Right ventricle myocardium superior (tissue), 1 donor: Measurements from ENCODE around the gene C3orf20. TPM values are rescaled to one million over a fixed set of nuclear protein-coding genes. Genes with fewer than 3 reads are reported as not detected.
A peak's percentile ranks its signal among the peaks of the same experiment; 100 is the strongest.
"Not testable (repeated sequence)": the region's sequence is repeated elsewhere in the genome, so short reads cannot be mapped to it uniquely, and the experiment has no call there.

ENCODE experiments used
- ATAC-seq: fragments of 200-7000 bp; cut with Tn5 transposase; one replicate; pipeline ENCODE4 v1.9.1; 2020; ENCODE audit warnings: mild to moderate bottlenecking; ENCODE audit not compliant: poor library complexity
- DNase-seq: peaks from one replicate; pipeline ENCODE4 v3.0.0-alpha.2; 2020
- intact Hi-C: fragments of 100-400 bp; cut with DNase I; formaldehyde crosslinking; loops from one replicate; pipeline ENCODE4 v1.11.2; 2022
- total RNA-seq: library from RNA; stranded (reverse); fragmentation: NEBNext Ultra II Directional; extraction: Animal tissue kit (Norgen Biotek cat#: 25700); gene quantifications from one replicate; pipeline ENCODE4 v1.2.1, GENCODE V29; 2021
- donor health status: DM: no; HTN: yes; CAD: no; lungs with severe emphysema.

The C3orf20 gene
- total RNA-seq, 1 donor from 2014 or later = not detected

DNA sequence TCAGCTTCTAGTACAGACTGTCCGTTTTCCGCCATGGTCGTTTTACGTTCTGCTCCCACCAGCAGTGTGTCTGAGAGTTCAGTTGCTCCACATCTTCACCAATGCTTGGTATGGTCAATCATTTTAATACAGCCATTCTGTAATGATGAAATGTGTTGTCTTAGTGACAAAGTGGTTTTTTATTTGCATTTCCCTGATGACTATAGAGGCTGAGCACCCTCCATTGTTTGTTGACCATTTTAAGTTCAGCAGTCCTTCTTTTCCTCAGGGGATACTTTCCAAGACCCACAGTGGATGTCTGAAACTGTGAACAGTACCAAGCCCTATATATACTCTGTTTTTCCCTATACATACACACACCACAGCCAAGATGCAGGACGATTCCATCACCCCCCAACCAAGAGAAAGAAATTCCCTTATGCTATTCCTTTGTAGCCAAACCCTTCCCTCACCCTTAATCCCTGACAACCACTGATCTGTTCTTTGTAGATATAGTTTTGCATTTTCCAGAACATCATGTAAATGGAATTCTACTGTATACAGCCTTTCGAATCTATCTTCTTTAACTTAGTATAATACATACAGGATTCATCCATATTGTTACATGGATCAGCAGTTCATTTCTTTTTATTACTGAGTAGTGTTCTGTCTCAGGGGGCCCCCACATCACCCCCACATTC is 55.9 kb downstream of the C3orf20 start:
- intact Hi-C loops = no loop called here
- no peak for ATAC-seq
- DNase-seq = no peak

DNA sequence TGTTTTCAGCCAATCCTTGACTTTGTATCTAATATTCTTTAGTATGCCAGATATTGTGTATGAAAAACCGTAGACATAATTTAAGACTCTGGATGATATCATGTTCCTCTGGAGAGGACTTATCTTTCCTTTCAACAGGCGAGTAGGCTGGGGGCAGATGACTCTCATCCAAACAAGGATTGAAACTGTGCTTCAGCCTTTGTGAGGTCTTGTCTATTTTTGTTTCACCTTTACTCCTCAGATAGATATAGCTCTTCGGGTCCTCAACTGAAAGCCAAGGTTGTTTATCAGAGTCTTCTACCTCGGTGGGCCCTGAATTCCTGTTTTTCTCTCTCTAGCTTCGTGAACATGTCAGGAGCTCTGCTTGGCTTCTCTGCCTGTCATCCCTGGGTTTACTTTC is 66.0 kb downstream of the C3orf20 start:
- DNase-seq (no peak), ATAC-seq (peak; percentile 73)
- intact Hi-C loops = no loop called here

DNA sequence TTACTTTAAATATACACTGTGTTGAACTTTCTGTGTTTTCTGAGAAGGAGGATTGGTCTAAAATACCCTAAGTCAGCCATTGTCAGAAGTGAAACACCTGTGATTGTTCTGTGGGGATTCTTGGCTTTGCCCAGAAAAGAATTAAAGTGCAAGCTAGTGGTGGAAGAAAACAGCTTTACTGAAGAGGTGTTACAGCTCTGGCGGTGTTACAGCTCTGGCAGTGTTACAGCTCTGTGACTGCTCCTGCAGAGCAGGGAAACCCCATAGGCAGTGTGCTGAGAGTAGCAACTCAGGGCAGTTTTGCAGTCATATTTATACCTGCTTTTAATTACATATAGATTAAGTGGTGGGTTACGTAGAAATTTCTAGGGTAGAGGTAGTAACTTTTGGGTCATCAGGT is 66.6 kb downstream of the C3orf20 start:
- no peak for DNase-seq
- intact Hi-C loops = no loop called here
- peak; percentile 81 for ATAC-seq

DNA sequence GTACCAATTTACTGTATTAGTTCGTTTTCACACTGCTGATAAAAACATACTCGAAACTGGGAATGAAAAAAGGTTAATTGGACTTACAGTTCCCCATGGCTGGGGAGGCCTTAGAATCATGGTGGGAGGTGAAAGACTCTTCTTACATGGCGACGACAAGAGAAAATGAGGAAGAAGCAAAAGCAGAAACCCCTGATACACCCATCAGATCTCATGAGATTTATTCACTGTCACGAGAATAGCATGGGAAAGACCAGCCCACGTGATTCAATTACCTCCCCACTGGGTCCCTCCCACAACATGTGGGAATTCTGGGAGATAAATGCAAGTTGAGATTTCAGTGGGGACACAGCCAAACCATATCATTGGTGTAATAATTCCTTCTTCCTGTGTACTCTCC is 69.6 kb downstream of the C3orf20 start:
- intact Hi-C loops = no loop called here
- ATAC-seq (no peak), DNase-seq (no peak)

DNA sequence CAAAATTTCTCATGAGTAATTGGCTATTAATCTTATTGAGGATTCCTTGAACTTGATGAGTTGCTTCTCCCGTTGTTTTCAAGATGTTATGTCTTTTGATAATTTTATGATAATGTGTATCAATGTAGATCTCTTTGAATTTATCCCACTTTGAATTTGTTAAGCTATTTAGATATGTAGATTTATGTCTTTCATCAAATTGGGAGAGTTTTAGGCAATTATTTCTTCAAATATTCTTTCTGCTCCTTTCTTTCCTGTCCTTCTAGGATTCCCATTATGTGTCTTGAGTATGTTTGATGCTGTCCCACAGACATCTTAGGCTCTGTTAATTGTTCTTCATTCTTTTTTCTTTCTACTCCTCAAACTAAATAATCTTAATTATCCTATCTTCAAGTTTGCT is 75.7 kb downstream of the C3orf20 start:
- intact Hi-C loops = no loop called here
- ATAC-seq = no peak

DNA sequence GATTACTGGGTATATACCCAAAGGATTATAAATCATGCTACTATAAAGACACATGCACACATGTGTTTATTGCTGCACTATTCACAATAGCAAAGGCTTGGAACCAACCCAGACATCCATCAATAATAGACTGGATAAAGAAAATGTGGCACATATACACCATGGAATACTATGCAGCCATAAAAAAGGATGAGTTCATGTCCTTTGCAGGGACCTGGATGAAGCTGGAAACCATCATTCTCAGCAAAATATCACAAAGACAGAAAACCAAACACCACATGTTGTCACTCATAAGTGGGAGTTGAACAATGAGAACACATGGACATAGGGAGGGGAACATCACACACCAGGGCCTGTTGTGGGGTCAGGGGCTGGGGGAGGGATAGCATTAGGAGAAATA is 78.0 kb downstream of the C3orf20 start:
- ATAC-seq, DNase-seq, intact Hi-C loops: not testable (repeated sequence)

More for the DNA sequence above, 75.7 kb downstream of the C3orf20 start:
- no peak for DNase-seq

DNA sequence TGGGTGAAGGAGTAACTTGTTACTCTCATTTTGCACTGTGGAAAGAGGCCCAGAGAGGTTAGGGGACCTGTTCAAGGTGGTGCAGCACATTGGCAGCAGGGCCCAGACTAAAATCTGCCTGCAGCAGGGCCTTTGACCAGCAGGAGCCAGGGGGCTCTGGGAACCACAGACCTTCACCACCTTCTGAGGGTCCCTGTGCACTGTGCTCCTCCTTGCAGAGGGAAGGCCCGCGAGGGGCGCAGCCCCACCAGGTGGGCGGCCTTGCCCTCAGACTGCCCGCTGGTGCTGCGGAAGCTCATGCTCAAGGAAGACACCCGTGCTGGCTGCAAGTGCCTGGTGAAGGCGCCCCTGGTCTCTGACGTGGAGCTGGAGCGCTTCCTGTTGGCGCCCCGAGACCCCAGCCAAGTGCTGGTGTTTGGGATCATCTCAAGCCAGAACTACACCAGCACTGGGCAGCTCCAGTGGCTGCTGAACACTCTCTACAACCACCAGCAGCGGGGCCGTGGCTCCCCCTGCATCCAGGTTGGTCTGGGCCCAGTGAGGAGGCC is 82.3 kb downstream of the C3orf20 start:
- intact Hi-C loops = no loop called here
- no peak for ATAC-seq
- DNase-seq = no peak

DNA sequence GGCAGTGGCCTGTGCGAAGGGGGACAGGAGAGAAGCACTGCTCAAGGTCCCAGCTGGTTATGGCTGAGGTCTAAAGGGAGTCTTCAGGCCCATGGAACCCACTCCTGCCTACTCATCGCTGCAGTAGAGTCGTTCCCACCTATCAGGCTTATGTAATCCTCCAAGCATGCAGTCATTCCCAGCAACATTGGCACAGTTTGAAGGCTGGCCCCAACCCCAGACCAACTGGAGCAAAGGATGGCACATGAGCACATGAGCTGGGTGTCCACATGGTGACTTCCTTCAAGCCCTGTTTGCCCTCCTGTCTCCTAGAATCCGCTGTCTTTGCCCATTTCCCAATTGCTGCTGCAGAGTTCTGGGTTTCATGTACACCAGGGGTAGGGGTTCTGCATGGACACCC is 83.4 kb downstream of the C3orf20 start:
- intact Hi-C loops = no loop called here
- DNase-seq (no peak), ATAC-seq (no peak)

DNA sequence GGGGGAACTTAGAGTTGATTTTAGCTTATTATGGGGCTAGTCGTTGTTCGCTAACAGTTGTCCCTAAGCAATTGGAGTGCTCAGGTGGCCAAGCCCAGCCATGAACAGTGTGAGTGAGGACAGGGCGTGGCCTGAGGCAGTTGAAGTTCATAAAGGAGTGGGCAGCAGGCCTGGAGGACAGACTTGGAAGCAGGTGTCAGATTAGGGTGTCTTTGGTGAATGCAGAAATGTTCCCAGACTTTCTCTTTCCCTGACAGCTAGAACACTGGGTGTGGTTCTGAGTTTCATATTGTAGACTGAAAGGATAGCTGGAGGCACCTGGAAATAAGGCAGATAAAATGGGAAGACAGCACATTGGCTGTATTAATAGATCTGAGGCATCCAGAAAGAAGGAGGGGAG is 84.0 kb downstream of the C3orf20 start:
- no peak for DNase-seq
- intact Hi-C loops = no loop called here
- no peak for ATAC-seq

DNA sequence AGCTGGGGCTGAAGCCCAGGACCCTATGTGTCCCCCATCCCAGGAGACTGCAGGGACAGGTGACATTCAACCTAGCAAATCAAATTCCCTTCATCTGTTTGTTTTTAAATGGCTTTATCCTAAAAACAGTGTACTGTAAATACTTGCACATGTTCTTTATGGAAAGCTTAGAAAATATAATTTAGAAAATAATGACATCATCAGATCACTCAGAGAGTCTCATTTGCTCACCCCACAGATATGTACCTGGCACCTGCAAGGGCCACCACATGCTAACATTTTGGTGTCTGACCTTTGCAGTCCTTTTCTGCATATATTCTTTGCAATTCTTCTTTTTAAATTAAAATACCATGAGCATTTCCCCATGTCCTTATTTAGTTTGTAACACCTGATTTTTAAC is 85.2 kb downstream of the C3orf20 start:
- no peak for ATAC-seq
- no peak for DNase-seq
- intact Hi-C loops = no loop called here

DNA sequence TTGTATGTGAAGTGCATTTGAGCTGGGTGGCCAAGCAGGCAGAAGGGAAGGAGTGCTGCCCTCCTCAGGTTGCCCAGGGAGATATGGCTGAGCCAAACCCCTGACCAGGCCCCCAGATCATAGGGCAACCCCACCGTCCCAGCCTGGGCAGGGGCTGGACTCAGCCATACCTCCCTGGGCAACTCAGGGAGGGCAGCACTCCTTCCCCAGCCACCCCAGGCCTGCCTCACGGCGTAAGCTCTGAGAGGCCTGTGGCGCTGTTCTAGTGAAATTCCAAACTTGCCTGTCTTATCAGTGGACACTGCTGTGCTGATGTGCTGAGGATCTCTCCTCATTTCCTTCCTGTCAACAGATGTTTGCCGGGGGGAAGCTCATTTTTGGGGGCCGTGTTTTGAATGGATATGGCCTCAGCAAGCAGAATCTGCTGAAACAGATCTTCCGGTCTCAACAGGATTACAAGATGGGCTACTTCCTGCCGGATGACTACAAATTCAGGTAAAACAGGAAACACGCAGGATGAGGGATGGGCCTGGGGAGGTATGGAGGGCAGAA is 86.3 kb downstream of the C3orf20 start:
- DNase-seq = no peak
- ATAC-seq = no peak
- intact Hi-C loops = no loop called here

DNA sequence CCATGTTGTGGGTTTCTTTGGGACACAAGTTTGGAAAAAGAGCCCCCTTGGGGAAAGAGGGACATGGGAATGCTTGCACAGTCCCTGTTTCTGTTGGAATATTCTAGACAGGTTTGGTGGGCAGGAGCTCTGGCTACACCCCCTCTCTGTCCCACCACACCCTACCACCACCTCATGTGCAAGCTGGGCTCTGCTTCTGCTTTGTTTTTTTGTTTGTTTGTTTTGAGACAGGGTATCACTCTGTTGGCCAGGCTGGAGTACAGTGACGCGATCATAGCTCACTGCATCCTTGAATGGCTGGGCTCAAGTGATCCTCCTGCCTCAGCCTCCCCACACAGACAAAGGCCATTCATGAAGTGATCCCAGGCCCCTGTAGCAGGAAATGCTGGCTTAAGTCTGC is 86.9 kb downstream of the C3orf20 start:
- ATAC-seq (no peak), DNase-seq (no peak)
- intact Hi-C loops = no loop called here

DNA sequence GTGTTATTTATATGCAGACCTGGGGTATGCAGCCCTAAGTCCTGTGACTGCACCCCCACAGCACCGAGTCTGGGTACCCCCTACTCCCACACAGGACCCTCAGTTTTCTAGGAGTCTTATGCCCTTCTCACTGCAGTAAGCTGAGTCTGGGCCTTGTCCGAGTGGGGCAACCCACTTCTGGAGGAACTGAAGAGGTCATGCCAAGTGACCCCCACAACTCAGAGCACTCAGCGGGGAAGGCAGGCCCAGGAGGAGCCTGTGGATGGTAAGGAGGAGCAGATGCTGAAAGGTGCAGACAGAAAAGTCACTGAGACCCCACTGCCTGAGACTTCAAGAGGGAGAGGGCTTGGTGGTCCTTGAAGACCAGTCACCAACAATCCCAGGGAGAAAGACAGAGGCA is 87.8 kb downstream of the C3orf20 start:
- DNase-seq (no peak), ATAC-seq (no peak)
- intact Hi-C loops = no loop called here

DNA sequence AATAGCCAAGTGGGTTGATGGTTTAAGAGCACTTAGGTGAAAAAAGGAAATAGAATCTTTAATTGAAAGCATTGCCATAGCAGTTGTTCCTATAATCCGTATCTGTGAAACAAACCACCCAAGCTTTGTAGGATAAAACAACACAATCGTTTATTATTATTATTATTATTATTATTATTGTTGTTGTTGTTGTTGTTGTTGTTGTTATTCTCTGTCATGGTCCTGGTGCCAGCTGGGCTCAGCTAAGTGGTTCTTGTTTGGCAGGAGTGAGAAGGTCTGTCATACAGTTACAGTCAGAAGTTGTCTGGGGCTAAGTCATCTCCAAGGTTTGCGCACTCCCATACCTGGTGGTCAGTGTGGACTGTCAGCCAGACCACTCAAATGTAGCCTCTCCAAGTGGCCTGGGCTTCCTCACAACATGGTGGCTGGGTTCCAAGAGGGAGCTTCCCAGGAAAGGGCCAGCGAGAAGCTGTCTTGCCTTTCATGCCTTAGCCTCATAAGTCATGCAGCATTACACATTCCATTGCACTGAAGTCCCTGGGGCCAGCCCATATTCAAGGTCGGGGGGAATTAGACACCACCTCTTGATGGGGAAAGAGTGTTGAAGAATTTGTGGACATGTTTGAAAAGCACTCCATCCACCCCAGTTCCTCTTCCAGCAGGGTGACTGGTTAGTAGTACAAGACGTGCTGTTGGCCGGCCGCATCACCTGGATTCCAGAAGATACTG is 89.6 kb downstream of the C3orf20 start:
- ATAC-seq (no peak), DNase-seq (no peak)
- intact Hi-C loops = no loop called here

DNA sequence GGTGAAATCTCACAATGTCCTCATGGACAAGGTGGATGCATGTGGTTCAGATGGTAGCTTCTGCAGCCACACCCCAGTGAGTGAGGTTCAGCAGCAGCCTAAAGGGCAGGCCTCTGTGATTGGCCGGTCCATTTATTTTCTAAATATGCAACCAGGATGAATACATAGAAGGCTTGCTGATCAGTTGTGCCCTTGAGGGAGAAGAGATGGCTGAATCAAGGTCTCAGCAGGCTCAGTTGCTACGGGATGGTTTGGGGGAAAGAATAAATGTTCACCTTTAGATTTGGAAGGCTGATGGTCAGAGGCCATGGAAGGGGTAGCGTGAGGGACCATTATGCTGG is 90.1 kb downstream of the C3orf20 start:
- no peak for ATAC-seq
- intact Hi-C loops = no loop called here
- DNase-seq = no peak

DNA sequence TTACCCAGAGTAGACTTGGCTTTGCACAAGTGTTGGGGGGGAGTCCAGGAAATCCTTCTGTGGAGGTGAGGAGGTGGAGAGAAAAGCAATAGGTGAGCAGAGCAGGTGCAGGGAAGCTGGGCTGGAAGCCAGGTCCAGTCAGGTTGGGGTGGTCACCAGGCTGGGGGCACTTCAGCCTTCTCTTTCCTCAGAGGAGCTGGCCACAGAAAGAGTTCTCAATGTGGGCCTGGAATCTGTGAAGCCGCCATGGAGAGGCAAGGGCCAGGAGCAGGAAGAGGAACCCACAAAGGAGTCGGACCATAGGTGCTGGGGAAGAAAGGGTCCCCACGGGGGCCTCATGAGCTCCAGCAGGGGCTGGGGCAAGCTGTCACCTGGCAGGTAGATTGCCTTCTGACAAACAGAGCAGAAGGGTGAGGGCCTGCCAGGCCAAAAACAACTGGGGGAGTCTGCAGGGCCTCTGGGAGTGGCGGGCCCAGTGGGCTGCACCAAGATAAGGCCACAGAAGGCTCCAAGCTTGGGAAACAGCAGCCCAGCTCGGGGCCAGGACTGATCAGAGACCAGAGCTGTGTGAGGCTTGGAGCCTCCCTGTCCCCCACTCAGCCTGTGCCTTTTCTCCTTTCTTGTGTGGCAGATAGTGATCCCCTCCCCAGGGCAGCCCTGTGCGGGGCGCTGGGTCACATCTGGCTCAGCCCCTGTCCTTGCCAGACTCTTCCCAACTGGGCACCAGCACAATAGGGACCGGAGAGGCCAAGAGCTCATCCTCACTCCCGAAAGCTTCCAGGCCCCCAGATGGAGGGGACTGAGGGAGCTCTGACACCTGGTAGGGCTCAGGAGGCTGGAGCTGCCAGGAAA is 90.9 kb downstream of the C3orf20 start:
- ATAC-seq (no peak), DNase-seq (peak; percentile 23)
- intact Hi-C loops = no loop called here

DNA sequence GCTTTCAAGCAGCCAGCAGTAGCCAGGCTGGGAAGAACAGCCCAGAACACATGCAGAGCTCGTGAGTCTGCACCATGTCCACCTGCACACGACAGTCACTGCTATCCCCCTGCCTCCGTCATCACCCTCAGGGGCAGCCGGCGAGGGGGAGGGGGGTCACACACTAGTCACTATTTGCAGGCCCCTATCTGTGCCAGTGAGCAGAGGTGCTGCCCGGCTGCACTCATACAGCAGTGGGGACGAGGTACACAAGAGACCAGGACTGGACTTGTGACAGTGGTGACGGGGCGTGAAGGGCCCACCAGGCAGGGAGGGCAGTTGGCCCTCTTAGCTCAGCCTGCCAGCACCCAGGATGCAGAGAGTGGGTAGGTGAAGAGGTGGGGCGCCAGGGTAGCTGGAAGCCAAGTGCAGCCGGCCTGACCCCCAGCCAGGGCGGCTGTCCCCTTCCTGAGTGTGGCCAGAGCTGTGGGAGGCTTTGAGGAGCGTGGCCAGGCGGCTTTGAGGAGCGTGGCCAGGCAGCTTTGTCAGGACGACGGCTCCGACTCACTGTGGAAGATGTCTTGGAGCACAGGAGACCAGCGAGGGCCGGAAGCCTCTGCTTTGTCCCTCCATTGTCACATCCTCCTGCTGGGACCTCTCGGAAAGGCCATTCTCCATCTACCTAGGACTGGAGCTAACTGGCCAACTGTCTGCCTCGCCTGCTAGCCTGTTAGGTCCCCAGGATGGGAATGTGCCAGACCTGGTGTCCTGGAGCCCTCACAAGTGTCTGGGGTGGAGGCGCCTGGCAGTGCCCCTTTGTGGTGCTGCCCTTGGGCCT is 91.7 kb downstream of the C3orf20 start:
- DNase-seq = peak; percentile 29
- ATAC-seq = no peak
- intact Hi-C loops = no loop called here

DNA sequence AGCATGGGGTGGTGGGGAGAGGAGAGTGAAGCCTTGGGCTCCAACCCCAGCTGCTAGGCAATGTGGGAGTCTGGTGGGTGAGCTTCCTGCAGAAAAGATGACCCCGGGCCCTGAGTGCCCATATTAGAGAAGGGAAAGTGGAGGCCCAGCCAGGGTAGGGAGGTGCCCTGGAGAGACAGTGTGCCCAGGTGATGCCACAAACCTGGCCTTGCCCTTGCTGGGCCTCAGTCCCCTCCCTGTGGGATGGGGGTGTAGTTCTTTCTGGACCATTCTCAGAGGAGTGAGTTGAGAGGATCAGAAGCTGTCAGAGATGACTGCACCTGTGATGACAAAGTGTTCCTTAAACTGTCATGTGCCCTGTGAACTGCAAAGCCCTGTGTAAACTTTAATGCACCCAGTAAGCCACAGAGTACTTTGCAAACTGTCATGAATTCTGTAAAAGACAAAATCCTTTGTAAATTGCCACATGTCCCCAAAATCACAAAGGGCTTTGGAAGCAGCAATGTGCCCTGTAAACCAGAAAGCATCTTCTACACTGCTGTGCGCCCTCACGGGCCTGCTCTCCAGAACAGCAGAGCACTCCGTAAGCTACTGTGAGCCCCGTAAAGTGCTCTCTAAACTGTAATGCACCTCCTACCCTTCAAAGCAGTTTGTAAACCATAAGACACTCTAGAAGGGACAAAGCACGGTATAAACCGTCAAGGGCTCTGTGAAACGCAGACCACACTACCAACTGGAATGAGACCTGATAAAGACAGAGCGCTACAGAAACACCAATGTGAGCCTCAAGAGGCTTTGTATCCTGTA is 92.5 kb downstream of the C3orf20 start:
- intact Hi-C loops = no loop called here
- peak; percentile 14 for DNase-seq
- no peak for ATAC-seq
